MG63 (cell line): Measurements from ENCODE around the gene AMPD1. TPM values are rescaled to one million over a fixed set of nuclear protein-coding genes. Genes with fewer than 3 reads are reported as not detected.

Source experiments
- DNase-seq: peaks from one replicate; pipeline ENCODE4 v3.0.0-alpha.2; 2020
- H3K27me3 ChIP-seq: fragments of 250-450 bp; sonication (Bioruptor Pico); 2 replicates; pipeline ENCODE4 v1.5.1; 2020; ENCODE audit warnings: mild to moderate bottlenecking, moderate library complexity
- H3K36me3 ChIP-seq: fragments of 250-450 bp; sonication (Bioruptor Pico); 2 replicates; pipeline ENCODE4 v1.5.1; 2020; ENCODE audit warnings: mild to moderate bottlenecking, moderate library complexity
- H3K4me3 ChIP-seq: fragments of 250-450 bp; sonication (Bioruptor Pico); 2 replicates; pipeline ENCODE4 v1.5.1; 2020; ENCODE audit warnings: mild to moderate bottlenecking, moderate library complexity
- H3K9me3 ChIP-seq: fragments of 250-450 bp; sonication (Bioruptor Pico); 2 replicates; pipeline ENCODE4 v1.5.1; 2020; ENCODE audit warnings: mild to moderate bottlenecking, moderate library complexity
- total RNA-seq: library from RNA; depleted of rRNA; stranded (reverse); fragments of >200 nt; shearing (Covaris generic); gene quantifications from 2 replicates; pipeline ENCODE4 v1.2.3, GENCODE V29; 2014; ENCODE audit warnings: low replicate concordance; rRNA removed

Gene AMPD1
- total RNA-seq, 1 experiment from 2014 or later = not detected

- peak; percentile 91 for DNase-seq
- Histone ChIP-seq H3K4me3 (peak overlapping the region; percentile 63), H3K9me3 (no peaks in the 10 kb centered on the region), H3K27me3 (no peaks in the 10 kb centered on the region; the same call in 1 of the 2 replicates), H3K36me3 (no peaks in the 10 kb centered on the region)
Measured at GRCh38 chr1:114670083-114671010, 25.0 kb downstream of the AMPD1 start.

GRCh38 chr1:114669562-114670082, 25.7 kb downstream of the AMPD1 start, which contains the start of gene DENND2C:
TSS of gene DENND2C (minus strand) at chr1:114670049. CDS start at chr1:114625984, 44,065 bp downstream.
- DNase-seq = no peak
- H3K4me3 ChIP-seq = peak within 1 kb of the TSS; percentile 63
- no peaks in the 10 kb centered on the region for H3K36me3 ChIP-seq
- no peaks in the 10 kb centered on the region; the same call in 1 of the 2 replicates for H3K27me3 ChIP-seq
- H3K9me3 ChIP-seq = no peaks in the 10 kb centered on the region

GRCh38 chr1:114668784-114669561, 26.4 kb downstream of the AMPD1 start:
- no peaks in the 10 kb centered on the region for H3K9me3 ChIP-seq
- H3K27me3 ChIP-seq = no peaks in the 10 kb centered on the region; the same call in 1 of the 2 replicates
- peak; percentile 53 for DNase-seq
- no peaks in the 10 kb centered on the region for H3K36me3 ChIP-seq
- peak overlapping the region; percentile 63 for H3K4me3 ChIP-seq

- Histone ChIP-seq H3K27me3 (no peaks in the 10 kb centered on the region; the same call in 1 of the 2 replicates), H3K36me3 (no peaks in the 10 kb centered on the region), H3K9me3 (no peaks in the 10 kb centered on the region), H3K4me3 (no peak overlapping the region)
- no peak for DNase-seq
Measured at GRCh38 chr1:114668373-114668772, 27.0 kb downstream of the AMPD1 start.

GRCh38 chr1:114666954-114667353, 28.4 kb downstream of the AMPD1 start:
- Histone ChIP-seq H3K27me3 (no peaks in the 10 kb centered on the region), H3K4me3 (no peak overlapping the region), H3K9me3 (no peaks in the 10 kb centered on the region), H3K36me3 (no peaks in the 10 kb centered on the region)
- DNase-seq = no peak

- no peak for DNase-seq
- H3K9me3 ChIP-seq = no peaks in the 10 kb centered on the region
- H3K27me3 ChIP-seq = 0 out of 2 replicates have a peak, but pooled peaks cover 3% of the 10 kb centered on the region
- H3K36me3 ChIP-seq = no peaks in the 10 kb centered on the region
- no peak overlapping the region for H3K4me3 ChIP-seq
Measured at GRCh38 chr1:114660238-114660637, 35.1 kb downstream of the AMPD1 start.

DNA sequence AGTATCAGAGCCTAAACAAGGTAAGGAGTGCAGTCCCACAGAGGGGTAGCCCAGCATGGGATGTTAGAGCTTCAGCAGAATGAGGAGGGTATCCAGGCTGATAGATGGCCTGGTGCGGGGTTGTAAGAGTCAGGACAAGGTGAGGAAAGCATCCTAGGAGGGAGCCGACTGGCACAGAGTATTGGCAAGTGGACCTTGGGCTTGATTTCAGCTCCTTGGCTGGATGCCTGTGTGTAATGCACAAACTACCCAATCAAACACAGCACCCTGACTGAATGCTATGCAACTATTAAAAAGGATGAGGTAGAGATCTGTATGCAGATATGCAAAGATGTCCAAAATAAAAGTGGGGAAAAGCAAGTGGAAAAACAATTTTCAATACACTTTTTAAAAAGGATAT, 43.5 kb downstream of the AMPD1 start:
- Histone ChIP-seq H3K4me3 (no peak overlapping the region), H3K36me3 (no peaks in the 10 kb centered on the region), H3K27me3 (no peaks in the 10 kb centered on the region), H3K9me3 (no peaks in the 10 kb centered on the region)
- DNase-seq = no peak

GRCh38 chr1:114648503-114648902, 46.8 kb downstream of the AMPD1 start:
- no peak for DNase-seq
- Histone ChIP-seq H3K9me3 (no peaks in the 10 kb centered on the region), H3K4me3 (no peak overlapping the region), H3K36me3 (no peaks in the 10 kb centered on the region), H3K27me3 (no peaks in the 10 kb centered on the region)

DNA sequence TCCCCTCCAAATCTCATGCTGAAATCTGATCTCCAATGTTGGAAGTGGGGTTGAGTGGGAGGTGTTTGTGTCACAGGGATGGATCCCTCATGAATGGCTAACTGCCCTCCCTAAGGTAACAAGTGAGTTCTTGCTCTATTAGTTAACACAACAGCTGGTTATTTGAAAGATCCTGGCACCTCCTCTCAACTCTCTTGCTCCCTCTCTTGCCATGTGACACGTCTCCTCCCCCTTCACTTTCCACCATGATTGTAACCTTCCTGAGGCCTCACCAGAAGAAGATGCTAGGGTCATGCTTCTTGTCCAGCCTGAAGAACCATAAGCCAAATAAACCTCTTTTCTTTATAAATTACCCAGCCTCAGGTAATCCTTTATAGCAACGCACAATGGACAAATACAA, 54.0 kb downstream of the AMPD1 start:
- H3K27me3 ChIP-seq = no peaks in the 10 kb centered on the region
- no peak overlapping the region for H3K4me3 ChIP-seq
- H3K9me3 ChIP-seq = no peaks in the 10 kb centered on the region
- no peak for DNase-seq
- no peaks in the 10 kb centered on the region for H3K36me3 ChIP-seq

- H3K27me3 ChIP-seq = no peaks in the 10 kb centered on the region
- no peaks in the 10 kb centered on the region for H3K9me3 ChIP-seq
- no peaks in the 10 kb centered on the region for H3K36me3 ChIP-seq
- no peak overlapping the region for H3K4me3 ChIP-seq
- DNase-seq = no peak
Measured at GRCh38 chr1:114638910-114639309, 56.4 kb downstream of the AMPD1 start.

DNA sequence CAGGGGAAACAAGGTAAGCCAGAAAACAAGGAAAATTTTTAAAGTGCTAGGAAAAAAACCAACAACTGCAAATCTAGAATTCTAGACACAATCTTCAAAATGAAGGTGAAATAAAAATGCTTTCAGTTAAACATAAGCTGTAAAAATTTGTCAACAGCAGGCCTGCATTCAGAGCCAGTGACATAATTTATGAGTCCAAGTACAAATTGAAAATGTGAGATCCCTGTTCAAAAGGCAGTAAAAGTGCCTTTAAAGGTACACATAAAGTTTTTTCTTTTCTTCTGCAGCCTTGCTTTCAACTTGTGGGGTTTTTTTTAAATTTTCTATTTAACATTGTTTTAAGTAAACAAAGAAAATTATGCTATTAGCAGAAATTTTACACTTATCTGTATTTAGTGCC, 62.9 kb downstream of the AMPD1 start:
- no peaks in the 10 kb centered on the region for H3K9me3 ChIP-seq
- no peaks in the 10 kb centered on the region for H3K27me3 ChIP-seq
- no peak for DNase-seq
- no peak overlapping the region for H3K4me3 ChIP-seq
- no peaks in the 10 kb centered on the region for H3K36me3 ChIP-seq

- H3K4me3 ChIP-seq = no peak overlapping the region
- no peak for DNase-seq
- no peaks in the 10 kb centered on the region for H3K9me3 ChIP-seq
- H3K27me3 ChIP-seq = no peaks in the 10 kb centered on the region
- H3K36me3 ChIP-seq = no peaks in the 10 kb centered on the region
Measured at GRCh38 chr1:114627107-114627506, 68.2 kb downstream of the AMPD1 start.

GRCh38 chr1:114623364-114623763, 72.0 kb downstream of the AMPD1 start:
- no peaks in the 10 kb centered on the region for H3K9me3 ChIP-seq
- H3K4me3 ChIP-seq = no peak overlapping the region
- H3K27me3 ChIP-seq = no peaks in the 10 kb centered on the region
- H3K36me3 ChIP-seq = no peaks in the 10 kb centered on the region
- no peak for DNase-seq

Other genes starting within 250 kb of the AMPD1 start
- gene TRIM33, start 184.3 kb downstream of the AMPD1 start, total RNA-seq = 16.9 and 43.4 TPM in 2 replicates
- gene BCAS2, start 113.9 kb downstream of the AMPD1 start, total RNA-seq = 26.5 and 44.2 TPM in 2 replicates
- 1.7 and 1.8 TPM in 2 replicates for gene DENND2C, start 25.5 kb downstream of the AMPD1 start, total RNA-seq
- gene NRAS, start 21.2 kb upstream of the AMPD1 start, total RNA-seq = 77.3 and 111 TPM in 2 replicates
- gene CSDE1, start 62.4 kb upstream of the AMPD1 start, total RNA-seq = 267 and 273 TPM in 2 replicates
- 27.8 and 36.7 TPM in 2 replicates for gene SIKE1, start 85.1 kb upstream of the AMPD1 start, total RNA-seq
- not detected in 2 replicates for gene SYCP1, start 159.3 kb upstream of the AMPD1 start, total RNA-seq